ENCODE data around the gene ZNF800.

GRCh38 chr7:127322832-127323493 is 69.5 kb downstream of the ZNF800 start:
- no peak for TF ChIP-seq POLR2A (IDR thresholded peaks at IDR 0.05; ENCODE audit: low read depth)
- TF ChIP-seq POLR2AphosphoS5 (IDR thresholded peaks at IDR 0.05) = no peak
- TF ChIP-seq CTCF (IDR thresholded peaks at IDR 0.05) = no peak
- no peak for TF ChIP-seq EP300 (IDR thresholded peaks at IDR 0.05)
